ENCODE data around the gene TMEM114. TPM values are rescaled to one million over a fixed set of nuclear protein-coding genes. Genes with fewer than 3 reads are reported as not detected.

The TMEM114 gene
- polyA plus RNA-seq, 2 of the 4 experiments (the other 2 are of a cell fraction): not detected

- FAIRE-seq (no peak), ATAC-seq (no peak), DNase-seq (ENCODE audit: low read depth in 1 of 2, low spot score in 1 of 2) (no peak)
- Histone ChIP-seq H3K4me1 (no peaks in the 10 kb centered on the region), H3K4me3 (no peak overlapping the region), H3K4me2 (no peak overlapping the region), H3K27ac (no peak overlapping the region), H3K9me3 (no peaks in the 10 kb centered on the region)
- CTCF ChIA-PET: interaction anchor here (0.6 to 4.4 kb wide), 3 partner anchors 16 to 448 kb away, joined by 3 to 20 read pairs (median 4); no protein-coding TSS in a partner anchor
- WGBS (ENCODE audit: missing lambda C conversion rate): 8% methylated on average over 9 of the region's 9 CpGs
- TF ChIP-seq ELK1 (IDR thresholded peaks at IDR 0.05; ENCODE audit: low read depth, low read length) (no peak), GATA3 (IDR thresholded peaks at IDR 0.05; ENCODE audit: borderline replicate concordance) (no peak), HOXA7 (CRISPR knock-in tag; IDR thresholded peaks at IDR 0.05) (no peak), POLR2A (IDR thresholded peaks at IDR 0.05; ENCODE audit: low read length) (no peak), MAZ (IDR thresholded peaks at IDR 0.05; ENCODE audit: borderline replicate concordance, low read depth, low read length) (no peak)
- POLR2A ChIA-PET: no interaction called here
These were observed 39.5 kb downstream of the TMEM114 start for GRCh38 chr16:8550728-8551387.

DNA sequence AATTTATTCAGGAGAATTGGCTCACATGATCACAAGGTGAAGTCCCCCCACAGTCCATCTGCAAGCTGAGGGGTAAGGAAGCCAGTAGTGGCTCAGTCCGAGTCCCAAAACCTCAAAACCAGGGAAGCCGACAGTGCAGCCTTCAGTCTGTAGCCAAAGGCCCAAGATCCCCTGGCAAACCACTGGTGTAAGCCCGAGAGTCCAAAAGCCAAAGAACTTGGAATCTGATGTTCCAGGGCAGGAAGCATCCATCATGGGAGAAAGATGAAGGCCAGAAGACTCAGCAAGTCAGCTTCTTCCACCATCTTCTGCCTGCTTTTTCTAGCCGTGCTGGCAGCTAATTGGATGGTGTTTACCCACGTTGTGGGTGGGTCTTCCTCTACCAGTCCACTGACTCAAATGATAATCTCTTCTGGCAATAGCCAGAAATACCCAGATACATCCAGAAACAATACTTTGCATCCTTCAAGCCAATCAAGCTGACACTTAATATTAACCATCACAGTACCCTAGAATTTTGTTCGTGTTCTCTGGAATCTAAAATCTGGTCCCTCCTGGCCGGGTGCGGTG, 40.4 kb downstream of the TMEM114 start:
- DNase-seq (ENCODE audit: low read depth in 1 of 2, low spot score in 1 of 2) (no peak), FAIRE-seq (no peak), ATAC-seq (no peak)
- H3K4me2 ChIP-seq: no peak overlapping the region
- 13% methylated on average over 8 of the region's 8 CpGs for WGBS (ENCODE audit: missing lambda C conversion rate)
- no peak overlapping the region for H3K27ac ChIP-seq
- no peaks in the 10 kb centered on the region for H3K4me1 ChIP-seq
- ChIA-PET POLR2A (no interaction called here), CTCF (interaction anchor here (1.5 kb wide), 1 partner anchor 17 kb away, joined by 4 read pairs; no protein-coding TSS in a partner anchor)
- H3K9me3 ChIP-seq: no peaks in the 10 kb centered on the region
- TF ChIP-seq CEBPB (IDR thresholded peaks at IDR 0.05) (no peak), RNF2 (IDR thresholded peaks at IDR 0.05; ENCODE audit: borderline replicate concordance, low read depth) (no peak), CTCF (IDR thresholded peaks at IDR 0.05) (no peak), EHF (CRISPR knock-in tag; IDR thresholded peaks at IDR 0.05) (no peak), MYC (IDR thresholded peaks at IDR 0.05; ENCODE audit: borderline replicate concordance, low read length) (no peak), EP300 (IDR thresholded peaks at IDR 0.05) (no peak), CHD4 (IDR thresholded peaks at IDR 0.05; ENCODE audit: borderline replicate concordance) (no peak), CBX8 (IDR thresholded peaks at IDR 0.05) (no peak), BHLHE40 (IDR thresholded peaks at IDR 0.05; ENCODE audit: low read depth, low read length) (no peak), ZFP36 (IDR thresholded peaks at IDR 0.05; ENCODE audit: borderline replicate concordance, partially characterized antibody) (no peak), HOXB13 (CRISPR knock-in tag; IDR thresholded peaks at IDR 0.05; ENCODE audit: low read depth) (no peak), NFE2L2 (conservative IDR thresholded peaks at IDR 0.05; ENCODE audit: low read length) (no peak), KDM5A (IDR thresholded peaks at IDR 0.05) (no peak), ZNF302 (CRISPR knock-in tag; IDR thresholded peaks at IDR 0.05) (no peak), ELK1 (IDR thresholded peaks at IDR 0.05; ENCODE audit: low read depth, low read length) (no peak)
- TF ChIP-seq, protein P1, sequence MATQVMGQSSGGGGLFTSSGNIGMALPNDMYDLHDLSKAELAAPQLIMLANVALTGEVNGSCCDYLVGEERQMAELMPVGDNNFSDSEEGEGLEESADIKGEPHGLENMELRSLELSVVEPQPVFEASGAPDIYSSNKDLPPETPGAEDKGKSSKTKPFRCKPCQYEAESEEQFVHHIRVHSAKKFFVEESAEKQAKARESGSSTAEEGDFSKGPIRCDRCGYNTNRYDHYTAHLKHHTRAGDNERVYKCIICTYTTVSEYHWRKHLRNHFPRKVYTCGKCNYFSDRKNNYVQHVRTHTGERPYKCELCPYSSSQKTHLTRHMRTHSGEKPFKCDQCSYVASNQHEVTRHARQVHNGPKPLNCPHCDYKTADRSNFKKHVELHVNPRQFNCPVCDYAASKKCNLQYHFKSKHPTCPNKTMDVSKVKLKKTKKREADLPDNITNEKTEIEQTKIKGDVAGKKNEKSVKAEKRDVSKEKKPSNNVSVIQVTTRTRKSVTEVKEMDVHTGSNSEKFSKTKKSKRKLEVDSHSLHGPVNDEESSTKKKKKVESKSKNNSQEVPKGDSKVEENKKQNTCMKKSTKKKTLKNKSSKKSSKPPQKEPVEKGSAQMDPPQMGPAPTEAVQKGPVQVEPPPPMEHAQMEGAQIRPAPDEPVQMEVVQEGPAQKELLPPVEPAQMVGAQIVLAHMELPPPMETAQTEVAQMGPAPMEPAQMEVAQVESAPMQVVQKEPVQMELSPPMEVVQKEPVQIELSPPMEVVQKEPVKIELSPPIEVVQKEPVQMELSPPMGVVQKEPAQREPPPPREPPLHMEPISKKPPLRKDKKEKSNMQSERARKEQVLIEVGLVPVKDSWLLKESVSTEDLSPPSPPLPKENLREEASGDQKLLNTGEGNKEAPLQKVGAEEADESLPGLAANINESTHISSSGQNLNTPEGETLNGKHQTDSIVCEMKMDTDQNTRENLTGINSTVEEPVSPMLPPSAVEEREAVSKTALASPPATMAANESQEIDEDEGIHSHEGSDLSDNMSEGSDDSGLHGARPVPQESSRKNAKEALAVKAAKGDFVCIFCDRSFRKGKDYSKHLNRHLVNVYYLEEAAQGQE (IDR thresholded peaks at IDR 0.05): no peak
- TF ChIP-seq, protein P2, sequence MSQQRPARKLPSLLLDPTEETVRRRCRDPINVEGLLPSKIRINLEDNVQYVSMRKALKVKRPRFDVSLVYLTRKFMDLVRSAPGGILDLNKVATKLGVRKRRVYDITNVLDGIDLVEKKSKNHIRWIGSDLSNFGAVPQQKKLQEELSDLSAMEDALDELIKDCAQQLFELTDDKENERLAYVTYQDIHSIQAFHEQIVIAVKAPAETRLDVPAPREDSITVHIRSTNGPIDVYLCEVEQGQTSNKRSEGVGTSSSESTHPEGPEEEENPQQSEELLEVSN (IDR thresholded peaks at IDR 0.05; ENCODE audit: borderline replicate concordance, low read depth): no peak
- TF ChIP-seq, protein P3, sequence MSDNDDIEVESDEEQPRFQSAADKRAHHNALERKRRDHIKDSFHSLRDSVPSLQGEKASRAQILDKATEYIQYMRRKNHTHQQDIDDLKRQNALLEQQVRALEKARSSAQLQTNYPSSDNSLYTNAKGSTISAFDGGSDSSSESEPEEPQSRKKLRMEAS (IDR thresholded peaks at IDR 0.05): no peak
- TF ChIP-seq, protein P4, sequence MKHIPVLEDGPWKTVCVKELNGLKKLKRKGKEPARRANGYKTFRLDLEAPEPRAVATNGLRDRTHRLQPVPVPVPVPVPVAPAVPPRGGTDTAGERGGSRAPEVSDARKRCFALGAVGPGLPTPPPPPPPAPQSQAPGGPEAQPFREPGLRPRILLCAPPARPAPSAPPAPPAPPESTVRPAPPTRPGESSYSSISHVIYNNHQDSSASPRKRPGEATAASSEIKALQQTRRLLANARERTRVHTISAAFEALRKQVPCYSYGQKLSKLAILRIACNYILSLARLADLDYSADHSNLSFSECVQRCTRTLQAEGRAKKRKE (CRISPR knock-in tag; IDR thresholded peaks at IDR 0.05; ENCODE audit: low read depth): no peak
- no peak overlapping the region for H3K4me3 ChIP-seq

Measured in A549 (cell line).